GM12892 (cell line): ENCODE measurements around the gene PLPP1.

ENCODE experiments used
- POLR2AphosphoS5 ChIP-seq: IDR thresholded peaks from 2 replicates; pipeline ENCODE4 v1.6.1; 2011; ENCODE audit warnings: low read depth, low read length, control low read depth
- TAF1 ChIP-seq: IDR thresholded peaks from 2 replicates; pipeline ENCODE4 v1.6.1; 2011; ENCODE audit warnings: low read depth, mild to moderate bottlenecking, control low read depth, low read length, borderline replicate concordance

DNA sequence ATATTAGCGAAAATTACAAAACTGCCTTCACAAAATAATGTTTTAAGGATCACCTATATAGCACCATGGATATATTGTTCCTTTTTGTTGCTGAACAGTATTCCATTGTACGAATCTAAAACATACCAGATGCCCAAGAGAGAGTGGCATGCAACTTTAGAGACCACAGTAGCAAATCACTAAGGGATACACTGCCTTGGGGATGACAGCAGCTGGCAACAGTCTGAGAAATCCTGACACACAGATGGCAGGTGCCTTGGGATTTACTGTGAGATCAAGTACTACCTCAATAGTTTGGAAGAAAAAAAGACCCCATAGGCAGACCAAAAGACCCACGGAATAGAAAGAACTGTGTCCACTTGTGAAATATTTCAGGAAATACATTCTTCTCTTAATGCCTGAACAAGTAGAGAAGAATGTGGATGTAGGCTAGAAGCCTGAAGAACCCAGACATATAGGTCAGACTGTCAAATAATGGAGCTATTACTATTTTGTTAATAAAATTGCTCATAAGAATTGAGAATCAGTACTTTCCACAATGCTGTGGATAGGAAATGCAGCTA, 53.4 kb downstream of the PLPP1 start:
- no peak for TF ChIP-seq TAF1
- no peak for TF ChIP-seq POLR2AphosphoS5
